ENCODE data around the gene HM13. TPM values are rescaled to one million over a fixed set of nuclear protein-coding genes. Genes with fewer than 3 reads are reported as not detected.
"Not testable (repeated sequence)": the region's sequence is repeated elsewhere in the genome, so short reads cannot be mapped to it uniquely, and the experiment has no call there.

The HM13 gene
- total RNA-seq, 1 donor = 62.0 TPM

DNA sequence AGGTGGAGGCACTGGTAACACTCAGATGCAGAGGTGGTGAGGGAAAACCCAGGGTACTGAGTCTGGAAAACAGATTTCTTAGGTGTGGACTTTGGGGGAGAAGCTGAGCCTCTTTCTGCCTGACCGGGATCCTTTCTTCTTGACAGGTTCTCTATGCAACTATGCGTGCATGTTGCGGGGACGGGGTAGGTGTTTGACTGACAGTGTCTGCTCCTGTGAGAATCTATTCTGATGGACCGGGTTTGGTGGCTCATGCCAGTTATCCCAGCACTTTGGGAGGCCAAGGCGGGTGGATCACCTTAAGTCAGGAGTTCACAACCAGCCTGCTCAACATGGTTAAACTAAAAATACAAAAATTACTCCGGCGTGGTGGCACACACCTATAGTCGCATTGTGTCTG lies 63.0 kb downstream of the HM13 start:
- H3K9me3 ChIP-seq (ENCODE audit: low read depth, low read length) = no peaks in the 10 kb centered on the region
- H3K4me1 ChIP-seq (ENCODE audit: insufficient read depth, low read length) = peaks cover 12% of the 10 kb centered on the region
- H3K27me3 ChIP-seq (ENCODE audit: insufficient read depth, low read length) = no peaks in the 10 kb centered on the region
- no peak overlapping the region for H3K4me3 ChIP-seq (ENCODE audit: low read length)

DNA sequence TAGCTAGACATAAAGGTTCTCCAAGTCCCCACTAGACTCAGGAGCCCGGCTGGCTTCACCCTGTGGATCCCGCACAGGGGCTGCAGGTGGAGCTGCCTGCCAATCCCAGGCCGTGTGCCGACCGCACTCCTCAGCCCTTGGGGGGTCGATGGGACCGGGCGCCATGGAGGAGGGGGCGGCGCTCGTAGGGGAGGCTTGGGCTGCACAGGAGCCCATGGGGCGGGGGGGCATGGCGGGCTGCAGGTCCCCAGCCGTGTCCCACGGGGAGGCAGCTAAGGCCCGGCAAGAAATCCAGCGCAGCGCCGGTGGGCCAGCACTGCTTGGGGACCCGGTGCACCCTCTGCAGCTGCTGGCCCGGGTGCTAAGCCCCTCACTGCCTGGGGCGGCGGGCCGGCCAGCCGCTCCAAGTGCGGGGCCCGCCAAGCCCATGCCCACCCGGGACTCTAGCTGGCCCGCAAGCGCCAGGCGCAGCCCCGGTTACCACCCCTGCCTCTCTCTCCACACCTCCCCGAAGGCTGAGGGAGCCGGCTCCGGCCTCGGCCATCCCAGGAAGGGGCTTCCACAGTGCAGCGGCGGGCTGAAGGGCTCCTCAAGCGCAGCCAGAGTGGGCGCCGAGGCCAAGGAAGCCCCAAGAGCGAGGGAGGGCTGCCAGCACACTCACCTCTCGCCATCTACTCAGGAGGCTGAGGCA lies 64.4 kb downstream of the HM13 start:
- H3K9me3 ChIP-seq (ENCODE audit: low read depth, low read length) = no peaks in the 10 kb centered on the region
- H3K27me3 ChIP-seq (ENCODE audit: insufficient read depth, low read length) = no peaks in the 10 kb centered on the region
- H3K4me1 ChIP-seq (ENCODE audit: insufficient read depth, low read length) = peaks cover 3% of the 10 kb centered on the region
- no peak overlapping the region for H3K4me3 ChIP-seq (ENCODE audit: low read length)

DNA sequence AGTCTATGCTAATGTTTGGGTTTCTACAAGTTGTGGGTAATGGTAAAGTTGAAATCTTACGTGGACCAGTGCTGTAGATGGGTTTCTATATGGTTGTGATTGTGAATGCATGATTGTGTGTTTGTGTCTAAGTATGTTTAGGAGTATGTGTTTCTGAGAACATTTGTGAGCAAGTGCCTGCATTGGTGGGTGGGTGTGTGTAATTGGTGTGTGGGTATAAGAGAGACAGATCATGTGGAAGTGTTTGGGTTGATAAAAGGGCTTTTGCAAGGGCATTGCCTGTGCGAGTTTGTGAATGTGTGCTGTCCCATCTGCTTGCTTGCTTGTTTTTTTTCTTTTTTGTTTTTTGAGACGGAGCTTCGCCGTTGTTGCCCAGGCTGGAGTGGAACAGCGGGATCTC lies 65.0 kb downstream of the HM13 start:
- Histone ChIP-seq H3K4me1 (ENCODE audit: insufficient read depth, low read length) (no peaks in the 10 kb centered on the region), H3K27me3 (ENCODE audit: insufficient read depth, low read length) (no peaks in the 10 kb centered on the region)

DNA sequence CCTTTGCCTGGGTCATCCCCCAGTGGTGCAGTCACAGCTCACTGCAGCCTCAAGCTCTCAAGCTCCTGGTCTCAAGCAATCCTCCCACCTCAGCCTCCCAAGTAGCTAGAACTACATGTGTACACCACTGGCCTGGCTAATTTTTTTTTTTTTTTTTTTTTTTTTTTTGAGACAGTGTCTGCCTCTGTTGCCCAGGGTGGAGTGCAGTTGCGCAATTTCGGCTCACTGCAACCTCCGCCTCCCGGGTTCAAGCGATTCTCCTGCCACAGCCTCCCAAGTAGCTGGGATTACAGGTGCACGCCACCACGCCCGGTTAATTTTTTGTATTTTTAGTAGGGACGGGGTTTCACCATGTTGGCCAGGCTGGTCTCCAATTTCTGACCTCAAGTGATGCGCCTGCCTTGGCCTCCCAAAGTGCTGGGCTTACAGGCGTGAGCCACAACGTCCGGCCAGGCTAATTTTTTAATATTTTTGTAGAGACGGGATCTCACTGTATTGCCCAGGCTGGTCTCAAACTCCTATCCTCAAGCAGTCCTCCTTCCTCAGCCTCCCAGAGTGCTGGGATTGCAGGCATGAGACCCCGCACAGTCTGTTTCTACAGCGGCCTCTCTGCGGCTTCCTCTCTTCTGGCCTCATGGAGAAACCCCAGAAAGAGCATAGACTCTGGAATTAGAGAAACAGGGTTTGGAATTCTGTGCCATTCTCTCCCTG lies 65.9 kb downstream of the HM13 start:
- not testable (repeated sequence) for H3K9me3 ChIP-seq (ENCODE audit: low read depth, low read length); H3K27me3 ChIP-seq (ENCODE audit: insufficient read depth, low read length); H3K4me1 ChIP-seq (ENCODE audit: insufficient read depth, low read length)

More for the DNA sequence above, 65.0 kb downstream of the HM13 start:
- Histone ChIP-seq H3K4me3 (ENCODE audit: low read length) (no peak overlapping the region), H3K9me3 (ENCODE audit: low read depth, low read length) (no peaks in the 10 kb centered on the region)

DNA sequence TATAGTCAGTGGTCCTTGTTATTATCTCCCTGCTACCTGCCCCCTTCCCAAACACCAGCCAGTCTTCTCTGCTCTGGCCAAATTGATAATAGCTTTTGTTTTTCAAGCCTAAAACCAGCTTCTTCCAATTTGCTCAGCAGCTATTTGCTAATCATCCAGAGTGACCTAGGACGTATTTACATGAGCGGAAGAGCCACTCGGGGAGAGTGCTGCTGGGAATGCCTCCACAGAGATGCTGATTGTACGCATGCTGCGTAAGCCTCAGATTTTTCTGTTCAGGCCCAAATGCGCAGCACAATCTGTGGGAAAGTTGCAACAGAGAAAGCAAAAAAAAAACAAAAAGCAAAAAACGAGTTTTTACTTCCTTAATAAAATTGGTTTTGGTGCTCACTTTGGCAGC lies 66.5 kb downstream of the HM13 start:
- Histone ChIP-seq H3K4me1 (ENCODE audit: insufficient read depth, low read length) (no peaks in the 10 kb centered on the region), H3K27me3 (ENCODE audit: insufficient read depth, low read length) (no peaks in the 10 kb centered on the region), H3K9me3 (ENCODE audit: low read depth, low read length) (no peaks in the 10 kb centered on the region), H3K4me3 (ENCODE audit: low read length) (no peak overlapping the region)

More for the DNA sequence above, 65.9 kb downstream of the HM13 start:
- H3K4me3 ChIP-seq (ENCODE audit: low read length) = not testable (repeated sequence)

DNA sequence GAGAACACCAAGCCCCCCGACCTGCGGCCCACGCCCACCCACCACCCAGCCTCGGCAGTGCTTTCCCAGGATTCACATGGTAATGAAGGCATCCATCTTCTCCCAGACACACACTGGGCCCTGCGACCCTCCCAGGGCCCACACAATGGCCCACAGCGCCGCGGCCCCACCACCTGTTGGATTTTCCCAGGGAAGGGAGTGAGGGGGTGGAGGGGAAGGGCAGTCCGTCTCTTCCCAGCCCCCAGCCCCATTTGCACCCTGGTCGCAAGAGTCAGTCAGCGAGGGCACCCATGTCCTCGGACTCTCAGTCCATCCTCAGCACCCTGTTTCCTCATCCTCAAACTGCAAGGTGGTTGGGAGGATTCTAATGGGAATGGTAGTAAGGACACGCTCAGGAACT lies 67.1 kb downstream of the HM13 start:
- no peaks in the 10 kb centered on the region for H3K27me3 ChIP-seq (ENCODE audit: insufficient read depth, low read length)
- no peaks in the 10 kb centered on the region for H3K4me1 ChIP-seq (ENCODE audit: insufficient read depth, low read length)
- H3K4me3 ChIP-seq (ENCODE audit: low read length) = no peak overlapping the region
- H3K9me3 ChIP-seq (ENCODE audit: low read depth, low read length) = no peaks in the 10 kb centered on the region

DNA sequence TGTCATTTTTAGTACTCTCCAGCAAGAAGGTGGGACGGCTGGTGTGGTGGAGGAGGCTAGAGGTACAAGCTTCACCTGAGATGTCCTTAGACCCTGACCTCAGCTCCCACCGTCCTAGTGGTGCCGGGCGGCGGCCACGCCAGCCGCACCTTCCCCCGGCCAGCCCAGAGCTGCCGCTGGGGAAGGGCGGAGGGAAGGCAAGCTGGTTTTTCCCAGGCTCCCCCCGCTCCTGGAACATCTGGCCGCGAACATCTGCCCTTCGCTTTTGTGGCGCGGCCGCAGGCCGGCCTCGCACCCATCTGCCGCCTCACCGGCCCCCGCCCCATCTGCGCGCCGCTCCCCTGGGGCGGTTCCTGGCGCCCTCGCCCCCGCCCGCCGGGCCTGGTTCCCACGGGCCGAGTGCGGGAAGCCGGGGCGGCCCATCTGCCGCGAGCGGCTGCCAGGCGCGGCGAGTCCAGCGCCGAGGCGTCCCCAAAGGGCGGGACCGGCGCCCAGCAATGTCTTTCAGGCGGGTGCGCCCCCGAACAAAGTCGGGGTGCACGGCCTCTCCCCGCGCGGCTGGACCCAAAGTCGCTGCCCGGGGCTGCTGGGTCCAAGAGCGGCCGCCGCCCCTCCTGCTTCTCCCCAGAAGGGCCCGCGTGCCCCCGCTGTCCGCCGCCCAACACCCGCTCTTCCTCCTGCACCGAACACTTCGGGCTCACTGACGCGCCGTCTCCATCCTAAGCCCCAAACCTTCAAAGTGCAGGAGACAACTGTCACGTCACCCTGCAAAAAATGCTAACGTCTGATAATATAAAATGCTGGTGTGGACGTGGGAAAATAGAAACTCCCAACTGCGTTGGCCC lies 73.5 kb downstream of the HM13 start:
- Histone ChIP-seq H3K9me3 (ENCODE audit: low read depth, low read length) (no peaks in the 10 kb centered on the region), H3K4me3 (ENCODE audit: low read length) (no peak overlapping the region), H3K4me1 (ENCODE audit: insufficient read depth, low read length) (peaks cover 14% of the 10 kb centered on the region), H3K27me3 (ENCODE audit: insufficient read depth, low read length) (peaks cover 9% of the 10 kb centered on the region)

GRCh38 chr20:31590717-31591225 lies 76.5 kb downstream of the HM13 start:
- H3K4me3 ChIP-seq (ENCODE audit: low read length) = no peak overlapping the region
- peaks cover 14% of the 10 kb centered on the region for H3K4me1 ChIP-seq (ENCODE audit: insufficient read depth, low read length)
- no peaks in the 10 kb centered on the region for H3K9me3 ChIP-seq (ENCODE audit: low read depth, low read length)
- H3K27me3 ChIP-seq (ENCODE audit: insufficient read depth, low read length) = peaks cover 9% of the 10 kb centered on the region

- no peak overlapping the region for H3K4me3 ChIP-seq (ENCODE audit: low read length)
- peaks cover under 1% of the 10 kb centered on the region for H3K4me1 ChIP-seq (ENCODE audit: insufficient read depth, low read length)
- peaks cover under 1% of the 10 kb centered on the region for H3K27me3 ChIP-seq (ENCODE audit: insufficient read depth, low read length)
- H3K9me3 ChIP-seq (ENCODE audit: low read depth, low read length) = no peaks in the 10 kb centered on the region
These were observed 79.2 kb downstream of the HM13 start for GRCh38 chr20:31593221-31594001.

GRCh38 chr20:31594002-31594557 lies 79.8 kb downstream of the HM13 start:
- H3K9me3 ChIP-seq (ENCODE audit: low read depth, low read length) = no peaks in the 10 kb centered on the region
- no peaks in the 10 kb centered on the region for H3K4me1 ChIP-seq (ENCODE audit: insufficient read depth, low read length)
- H3K4me3 ChIP-seq (ENCODE audit: low read length) = no peak overlapping the region
- no peaks in the 10 kb centered on the region for H3K27me3 ChIP-seq (ENCODE audit: insufficient read depth, low read length)

DNA sequence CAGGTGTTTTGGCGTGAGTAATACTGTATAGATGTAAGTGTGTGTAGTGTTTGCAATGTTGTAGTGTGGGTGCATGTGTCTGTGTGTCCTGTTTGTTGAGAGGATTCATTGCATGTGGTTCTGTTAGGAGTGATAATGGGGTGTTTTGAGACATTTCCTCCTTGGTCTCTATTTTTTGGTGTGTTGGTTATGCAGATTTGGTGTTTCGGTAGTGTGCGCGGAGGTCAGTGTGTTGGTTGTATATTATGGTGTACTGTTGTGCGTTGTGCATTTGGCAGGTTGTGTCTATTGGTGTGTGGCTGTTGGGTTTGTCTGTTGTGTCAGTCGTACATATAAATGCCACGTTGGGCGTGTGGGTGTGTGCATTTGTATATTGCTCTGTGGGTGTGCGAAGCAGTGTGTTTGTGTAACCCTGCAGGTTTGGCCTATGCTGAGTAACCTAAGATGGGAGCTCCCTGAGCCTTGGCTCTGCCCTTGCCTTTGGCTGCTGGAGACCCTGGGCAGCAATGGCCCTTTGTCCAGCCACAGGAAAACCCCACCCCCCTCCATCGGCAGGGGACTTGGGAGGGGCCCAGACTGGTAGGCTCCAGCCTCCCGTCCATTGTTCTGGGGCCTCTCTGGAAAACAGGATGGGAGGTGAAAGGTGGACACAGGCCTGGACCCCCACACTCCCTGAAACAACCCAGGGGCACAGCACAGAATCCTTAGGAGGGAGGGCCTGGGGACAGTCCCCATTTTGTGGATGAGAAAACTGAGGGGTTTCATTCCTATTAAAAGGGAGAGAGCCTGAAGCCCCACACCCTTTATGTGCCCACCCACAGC lies 80.5 kb downstream of the HM13 start:
- no peaks in the 10 kb centered on the region for H3K27me3 ChIP-seq (ENCODE audit: insufficient read depth, low read length)
- H3K4me3 ChIP-seq (ENCODE audit: low read length) = no peak overlapping the region
- H3K4me1 ChIP-seq (ENCODE audit: insufficient read depth, low read length) = no peaks in the 10 kb centered on the region
- H3K9me3 ChIP-seq (ENCODE audit: low read depth, low read length) = no peaks in the 10 kb centered on the region

DNA sequence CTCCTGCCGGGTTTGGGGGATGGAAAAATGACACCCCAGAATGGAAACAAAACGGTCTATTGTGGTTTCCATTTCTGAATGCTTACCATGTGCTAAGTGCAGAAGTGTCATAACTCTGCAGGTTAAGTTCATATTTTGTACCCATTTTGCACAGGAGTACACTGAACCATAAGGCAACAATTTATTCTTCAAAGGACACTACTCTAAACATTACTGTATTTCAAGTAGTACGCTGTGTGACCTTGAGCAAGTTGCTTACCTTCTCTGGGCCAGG lies 81.1 kb downstream of the HM13 start:
- H3K27me3 ChIP-seq (ENCODE audit: insufficient read depth, low read length) = no peaks in the 10 kb centered on the region
- H3K4me3 ChIP-seq (ENCODE audit: low read length) = no peak overlapping the region
- H3K9me3 ChIP-seq (ENCODE audit: low read depth, low read length) = no peaks in the 10 kb centered on the region
- no peaks in the 10 kb centered on the region for H3K4me1 ChIP-seq (ENCODE audit: insufficient read depth, low read length)

GRCh38 chr20:31595654-31596411 lies 81.6 kb downstream of the HM13 start:
- Histone ChIP-seq H3K27me3 (ENCODE audit: insufficient read depth, low read length) (no peaks in the 10 kb centered on the region), H3K4me1 (ENCODE audit: insufficient read depth, low read length) (no peaks in the 10 kb centered on the region), H3K9me3 (ENCODE audit: low read depth, low read length) (no peaks in the 10 kb centered on the region), H3K4me3 (ENCODE audit: low read length) (no peak overlapping the region)
